GM12878 (cell line): ENCODE results near the gene MAN2B1. TPM values are rescaled to one million over a fixed set of nuclear protein-coding genes. Genes with fewer than 3 reads are reported as not detected.

Source experiments
- ATAC-seq: fragments of 200-7000 bp; cut with Tn5 transposase; 3 replicates; pipeline ENCODE4 v1.9.1; 2020; ENCODE audit warnings: mild to moderate bottlenecking, moderate library complexity
- BruUV-seq: library from RNA; stranded (reverse); fragments of 400-500 nt; replicated peaks from 2 replicates; lab custom pipeline; 2021; lab: Mats Ljungman, UMichigan
- CTCF ChIA-PET: fragments of 300-600 bp; sonication (Branson Sonifier 250); formaldehyde crosslinking; extraction: SDS; loops from one replicate; lab custom pipeline; 2021; ENCODE audit warnings: inconsistent platforms; lab: Yijun Ruan, JAX
- POLR2A ChIA-PET: fragments of 350-600 bp; formaldehyde crosslinking; extraction: SDS; loops from one replicate; lab custom pipeline; 2021; ENCODE audit warnings: inconsistent platforms; lab: Charles Lee
- RAD21 ChIA-PET: fragments of 300-600 bp; sonication (Branson Sonifier 250); formaldehyde crosslinking; loops from one replicate; lab custom pipeline; 2023; ENCODE audit warnings: antibody characterized with exemption; ENCODE audit not compliant: unreplicated experiment; lab: Charles Lee
- SMC1A ChIA-PET: fragments of 300-600 bp; sonication (Branson Sonifier 250); formaldehyde crosslinking; loops from one replicate; lab custom pipeline; 2023; ENCODE audit not compliant: unreplicated experiment, uncharacterized antibody; lab: Charles Lee
- DNase-seq: peaks from one replicate; pipeline ENCODE4 v3.0.0-alpha.2; 2011; ENCODE audit warnings: low read depth, low spot score
- FAIRE-seq: peaks from 3 replicates; lab custom pipeline; 2011; peaks lifted over from hg19 to GRCh38; lab: Jason Lieb, UNC
- H2AFZ ChIP-seq: 2 replicates; pipeline ENCODE4 v1.6.0; 2011; ENCODE audit warnings: low read depth, low read length, control low read depth; ENCODE audit not compliant: control insufficient read depth
- H3K27ac ChIP-seq: 2 replicates; pipeline ENCODE4 v1.5.1; 2011; ENCODE audit warnings: control low read depth; ENCODE audit not compliant: control insufficient read depth, insufficient read depth
- H3K27me3 ChIP-seq, 2 experiments: replicated peaks in 1 of 2; 2 replicates each; pipeline versions ENCODE4 v1.6.0 to v1.6.1; 2011; ENCODE audit warnings: low read length in 1 of 2; ENCODE audit not compliant: control insufficient read depth in 2 of 2, insufficient read depth in 2 of 2
- H3K36me3 ChIP-seq, 2 experiments: 2 replicates each; pipeline ENCODE4 v1.5.1; 2011; ENCODE audit warnings: low read length in 1 of 2; ENCODE audit not compliant: control insufficient read depth in 2 of 2, insufficient read depth in 2 of 2
- H3K4me1 ChIP-seq: 2 replicates; pipeline ENCODE4 v1.6.1; 2011; ENCODE audit warnings: mild to moderate bottlenecking, low read length, moderate library complexity, mixed read lengths; ENCODE audit not compliant: control insufficient read depth, insufficient read depth
- H3K4me2 ChIP-seq: 2 replicates; pipeline ENCODE4 v1.6.0; 2011; ENCODE audit warnings: control low read depth; ENCODE audit not compliant: control insufficient read depth, insufficient read depth
- H3K4me3 ChIP-seq: fragments of 200-600 bp; sonication (generic); 2 replicates; pipeline ENCODE4 v1.5.1; 2016
- H3K79me2 ChIP-seq: 2 replicates; pipeline ENCODE4 v1.6.0; 2011; ENCODE audit warnings: low read length; ENCODE audit not compliant: control insufficient read depth, insufficient read depth
- H3K9ac ChIP-seq: 2 replicates; pipeline ENCODE4 v1.8.0; 2011; ENCODE audit warnings: low read length, control low read depth, mixed read lengths; ENCODE audit not compliant: control insufficient read depth, insufficient read depth
- H3K9me3 ChIP-seq: replicated peaks from 3 replicates; pipeline ENCODE4 v1.5.1; 2011; ENCODE audit warnings: mild to moderate bottlenecking, low read length; ENCODE audit not compliant: control insufficient read depth, insufficient read depth
- H4K20me1 ChIP-seq: 2 replicates; pipeline ENCODE4 v1.6.0; 2011; ENCODE audit not compliant: control insufficient read depth, insufficient read depth
- BMI1 ChIP-seq: fragments of 450-650 bp; IDR thresholded peaks from 2 replicates; pipeline ENCODE4 v1.6.1; 2016; ENCODE audit warnings: mild to moderate bottlenecking, moderate library complexity, borderline replicate concordance
- E2F4 ChIP-seq: IDR thresholded peaks from 2 replicates; pipeline ENCODE4 v1.6.1; 2012; ENCODE audit warnings: low read depth, low read length, improper control_type of control experiment
- EED ChIP-seq: sonication (generic); IDR thresholded peaks from 2 replicates; pipeline ENCODE4 v1.6.1; 2016; ENCODE audit warnings: antibody characterized with exemption, low read depth
- IKZF1 ChIP-seq: fragments of 450-650 bp; conservative IDR thresholded peaks from 2 replicates; pipeline ENCODE4 v1.6.1; 2017; ENCODE audit warnings: antibody characterized with exemption, mild to moderate bottlenecking
- IKZF2 ChIP-seq, 2 experiments: fragments of 450-650 bp; IDR thresholded peaks; 2 replicates each; pipeline ENCODE4 v1.6.1; 2017; ENCODE audit warnings: mild to moderate bottlenecking in 2 of 2, moderate library complexity in 2 of 2
- KDM1A ChIP-seq: fragments of 200-600 bp; sonication (generic); IDR thresholded peaks from 2 replicates; pipeline ENCODE4 v1.6.1; 2016; ENCODE audit warnings: borderline replicate concordance
- MEF2B ChIP-seq: fragments of 450-650 bp; IDR thresholded peaks from 2 replicates; pipeline ENCODE4 v1.6.1; 2018; ENCODE audit warnings: mild to moderate bottlenecking, moderate library complexity; ENCODE audit not compliant: partially characterized antibody, poor library complexity, severe bottlenecking
- MTA3 ChIP-seq: IDR thresholded peaks from 2 replicates; pipeline ENCODE4 v1.6.1; 2012; ENCODE audit warnings: low read length, inconsistent platforms, borderline replicate concordance
- RELB ChIP-seq: fragments of 450-650 bp; IDR thresholded peaks from 2 replicates; pipeline ENCODE4 v1.6.1; 2017; ENCODE audit warnings: low read depth, mild to moderate bottlenecking, moderate library complexity
- ZBTB11 ChIP-seq: fragments of 450-650 bp; formaldehyde crosslinking; IDR thresholded peaks from 2 replicates; pipeline ENCODE4 v1.5.0; 2022; ENCODE audit warnings: mild to moderate bottlenecking, missing genetic modification characterization
- WGBS: methylation state at CpG from one replicate; pipeline ENCODE4 v1.1.6; 2016; ENCODE audit warnings: low lambda C conversion rate; ENCODE audit not compliant: insufficient replicate concordance, insufficient coverage; ENCODE audit errors: missing lambda C conversion rate; 5-methylcytosine and 5-hydroxymethylcytosine counted together
- in situ Hi-C: fragments of 300-500 bp; cut with MboI; formaldehyde crosslinking; loops from 9 replicates; pipeline ENCODE4 v1.14.3; 2018; ENCODE audit warnings: mixed read lengths
- intact Hi-C: fragments of 100-400 bp; cut with micrococcal nuclease; formaldehyde crosslinking; loops from one replicate; pipeline ENCODE4 v1.14.2; 2022; ENCODE audit not compliant: unreplicated experiment
- polyA plus RNA-seq, 11 experiments: library from polyadenylated mRNA; depleted of rRNA in 4 of 11; unstranded in 6 of 11; stranded (reverse) in 5 of 11; fragments of >200 nt; fragmentation: Nextera tagmentation in 4 of 11; fragmentation: Illumina TruSeq in 1 of 11; extraction: Ambion mirVana in 4 of 11; extraction: Trizol in 1 of 11; gene quantifications; 1 replicate in 1 of 11; 2 replicates in 10 of 11; pipeline versions ENCODE4 v1.2.1 to v1.2.3, GENCODE V29; 2011 to 2016; ENCODE audit warnings: inconsistent platforms in 2 of 11, missing spikeins in 2 of 11, low read depth in 1 of 11
- total RNA-seq, 4 experiments: library from RNA; depleted of rRNA in 3 of 4; stranded (reverse); fragments of >200 nt in 3 of 4; fragmentation: Illumina TruSeq in 1 of 4; extraction: Trizol in 1 of 4; gene quantifications; 2 replicates each; pipeline versions ENCODE4 v1.2.1 to v1.2.3, GENCODE V29; 2013 to 2021
- TF ChIP-seq, protein P1 (sequence below): IDR thresholded peaks from 2 replicates; pipeline ENCODE4 v1.6.1; 2012; ENCODE audit warnings: low read depth, low read length, improper control_type of control experiment

The MAN2B1 gene
- total and polyA plus RNA-seq, 10 of the 15 experiments (the other 5 are each of a cell fraction or from before 2014, with no cell fraction given) = 7.6 to 224 (median 81.4) TPM

GRCh38 chr19:12611361-12611699 is 55.2 kb downstream of the MAN2B1 start:
- no peak for TF ChIP-seq ZBTB11 (CRISPR knock-in tag)
- no peak for TF ChIP-seq E2F4
- TF ChIP-seq RELB = 0 out of 2 replicates have a peak, but pooled peaks have one; percentile 42
- TF ChIP-seq, protein P1, sequence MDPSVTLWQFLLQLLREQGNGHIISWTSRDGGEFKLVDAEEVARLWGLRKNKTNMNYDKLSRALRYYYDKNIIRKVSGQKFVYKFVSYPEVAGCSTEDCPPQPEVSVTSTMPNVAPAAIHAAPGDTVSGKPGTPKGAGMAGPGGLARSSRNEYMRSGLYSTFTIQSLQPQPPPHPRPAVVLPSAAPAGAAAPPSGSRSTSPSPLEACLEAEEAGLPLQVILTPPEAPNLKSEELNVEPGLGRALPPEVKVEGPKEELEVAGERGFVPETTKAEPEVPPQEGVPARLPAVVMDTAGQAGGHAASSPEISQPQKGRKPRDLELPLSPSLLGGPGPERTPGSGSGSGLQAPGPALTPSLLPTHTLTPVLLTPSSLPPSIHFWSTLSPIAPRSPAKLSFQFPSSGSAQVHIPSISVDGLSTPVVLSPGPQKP = 0 out of 2 replicates have a peak, but pooled peaks have one; percentile 21
- no peak for TF ChIP-seq MTA3
- TF ChIP-seq EED = peak; percentile 84
- TF ChIP-seq BMI1 = no peak
- TF ChIP-seq MEF2B = no peak
- TF ChIP-seq IKZF2 (IDR thresholded peaks at IDR 0.05) = peak; percentile 94 to 96
- TF ChIP-seq KDM1A = no peak
- peak; percentile 93 for TF ChIP-seq IKZF1
- H3K4me2 ChIP-seq = peak overlapping the region; percentile 56; the same call in 1 of the 2 replicates
- peak overlapping the region; percentile 91 for H3K9ac ChIP-seq
- RAD21 ChIA-PET = interaction anchor here (0.9 to 1.5 kb wide), 2 partner anchors 55 to 61 kb away, joined by 3 to 5 read pairs; partner anchors contain the start of genes MAN2B1 and WDR83
- under 1% methylated on average over 10 of the region's 10 CpGs for WGBS
- peak overlapping the region; percentile 95 for H3K27ac ChIP-seq
- peaks cover 13% of the 10 kb centered on the region; the same call in 1 of the 2 replicates for H3K4me1 ChIP-seq
- no peak for ATAC-seq
- no TSS peak for BruUV-seq
- H3K9me3 ChIP-seq = no peaks in the 10 kb centered on the region
- POLR2A ChIA-PET = interaction anchor here (0.6 to 1.5 kb wide), 9 partner anchors 12 to 182 kb away, joined by 3 to 7 read pairs (median 3); partner anchors contain the start of genes DHPS, MAN2B1 and WDR83
- H2AFZ ChIP-seq = peak overlapping the region; percentile 87; the same call in 1 of the 2 replicates
- in situ Hi-C loops = no loop called here
- SMC1A ChIA-PET = interaction anchor here (0.9 to 1.9 kb wide), 5 partner anchors 9 to 58 kb away, joined by 3 to 8 read pairs (median 4); partner anchors contain the start of genes MAN2B1 and WDR83
- no peaks in the 10 kb centered on the region for H3K27me3 ChIP-seq
- peaks cover 3 to 9% of the 10 kb centered on the region in 2 experiments; a peak in 2 of 4 replicates for H3K36me3 ChIP-seq
- intact Hi-C loops = loop anchor here (5.0 kb wide), 1 partner anchor 171 kb away; no protein-coding TSS in a partner anchor
- H3K4me3 ChIP-seq = peak overlapping the region; percentile 96
- FAIRE-seq = no peak
- CTCF ChIA-PET = interaction anchor here (0.9 to 1.6 kb wide), 5 partner anchors 12 to 66 kb away, joined by 3 to 10 read pairs (median 4); a partner anchor contains a TSS
- DNase-seq = no peak
- peaks cover 56% of the 10 kb centered on the region for H3K79me2 ChIP-seq
- H4K20me1 ChIP-seq = 0 out of 2 replicates have a peak, but pooled peaks cover 3% of the 10 kb centered on the region
